ENCODE measurements around the gene MVD.
A peak's percentile ranks its signal among the peaks of the same experiment; 100 is the strongest.

The MVD gene, protein sequence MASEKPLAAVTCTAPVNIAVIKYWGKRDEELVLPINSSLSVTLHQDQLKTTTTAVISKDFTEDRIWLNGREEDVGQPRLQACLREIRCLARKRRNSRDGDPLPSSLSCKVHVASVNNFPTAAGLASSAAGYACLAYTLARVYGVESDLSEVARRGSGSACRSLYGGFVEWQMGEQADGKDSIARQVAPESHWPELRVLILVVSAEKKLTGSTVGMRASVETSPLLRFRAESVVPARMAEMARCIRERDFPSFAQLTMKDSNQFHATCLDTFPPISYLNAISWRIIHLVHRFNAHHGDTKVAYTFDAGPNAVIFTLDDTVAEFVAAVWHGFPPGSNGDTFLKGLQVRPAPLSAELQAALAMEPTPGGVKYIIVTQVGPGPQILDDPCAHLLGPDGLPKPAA

DNA sequence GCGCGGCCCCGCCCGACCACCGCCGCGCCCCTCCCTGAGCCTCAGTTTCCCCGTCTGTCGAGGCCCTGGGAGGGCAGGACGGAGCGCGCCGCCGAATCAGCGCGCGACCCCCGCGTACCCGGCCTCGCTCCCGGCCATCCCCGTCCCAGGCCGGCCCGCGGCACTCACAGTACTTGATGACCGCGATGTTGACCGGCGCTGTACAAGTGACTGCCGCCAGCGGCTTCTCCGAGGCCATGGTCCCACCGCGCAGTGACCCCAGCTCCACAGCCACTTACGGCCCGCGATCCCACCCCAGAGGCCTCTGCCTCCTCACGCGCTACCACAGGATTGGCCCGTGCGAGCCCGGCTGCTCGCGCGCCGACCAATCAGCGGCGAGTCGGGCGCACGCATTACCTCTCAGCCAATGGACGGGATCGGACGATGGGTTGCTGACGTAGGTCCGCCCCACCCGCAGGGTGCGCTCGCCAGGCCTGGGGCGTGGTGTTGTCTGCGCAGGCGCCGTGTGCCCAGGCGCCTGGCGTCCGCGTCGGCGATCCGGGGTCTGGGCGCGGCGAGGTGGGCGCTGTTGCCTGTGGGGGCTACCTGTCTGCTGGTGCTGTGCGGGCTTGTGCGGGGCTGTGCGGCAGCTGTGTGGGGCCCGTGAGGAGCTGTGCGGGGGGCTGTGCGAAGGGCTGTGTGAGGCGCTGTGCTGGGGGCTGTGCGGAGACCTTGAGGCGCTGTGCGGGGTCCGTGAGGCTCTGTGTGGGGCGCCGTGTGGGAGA lies at the start of gene MVD:
MVD (minus strand) TSS at position 249 of the 764 bp plus-strand sequence; CDS start at position 238, 11 bp downstream.
- DNase-seq: peak; percentile 95

DNA sequence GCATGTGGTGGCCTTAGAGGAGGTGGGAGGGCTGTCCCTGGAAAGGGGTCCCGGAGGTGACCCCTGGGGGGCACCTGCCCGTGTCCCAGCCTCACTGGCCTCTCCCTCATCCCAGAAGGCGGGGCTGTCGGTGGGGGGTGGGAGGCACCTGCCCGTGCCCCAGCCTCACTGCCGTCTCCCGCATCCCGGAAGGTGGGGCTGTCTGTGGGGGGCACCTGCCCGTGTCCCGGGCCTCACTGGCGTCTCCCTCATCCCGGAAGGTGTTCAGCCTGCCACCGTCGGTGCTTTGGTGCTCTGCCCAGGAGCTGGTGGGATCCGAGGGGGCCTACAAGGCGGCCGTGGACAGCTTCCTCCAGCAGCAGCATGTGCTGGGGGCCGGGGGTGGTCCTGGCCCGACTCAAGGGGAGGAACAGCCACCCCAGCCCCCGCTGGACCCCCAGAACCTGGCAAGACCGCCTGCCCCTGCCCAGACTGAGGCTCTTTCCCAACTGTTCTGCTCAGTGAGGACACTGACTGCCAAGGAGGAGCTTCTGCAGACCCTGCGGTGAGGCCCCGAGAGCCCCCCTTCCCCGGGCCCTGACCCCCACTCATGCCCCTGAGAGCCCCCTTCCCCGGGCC lies 49.6 kb upstream of the MVD start:
- no peak for DNase-seq

DNA sequence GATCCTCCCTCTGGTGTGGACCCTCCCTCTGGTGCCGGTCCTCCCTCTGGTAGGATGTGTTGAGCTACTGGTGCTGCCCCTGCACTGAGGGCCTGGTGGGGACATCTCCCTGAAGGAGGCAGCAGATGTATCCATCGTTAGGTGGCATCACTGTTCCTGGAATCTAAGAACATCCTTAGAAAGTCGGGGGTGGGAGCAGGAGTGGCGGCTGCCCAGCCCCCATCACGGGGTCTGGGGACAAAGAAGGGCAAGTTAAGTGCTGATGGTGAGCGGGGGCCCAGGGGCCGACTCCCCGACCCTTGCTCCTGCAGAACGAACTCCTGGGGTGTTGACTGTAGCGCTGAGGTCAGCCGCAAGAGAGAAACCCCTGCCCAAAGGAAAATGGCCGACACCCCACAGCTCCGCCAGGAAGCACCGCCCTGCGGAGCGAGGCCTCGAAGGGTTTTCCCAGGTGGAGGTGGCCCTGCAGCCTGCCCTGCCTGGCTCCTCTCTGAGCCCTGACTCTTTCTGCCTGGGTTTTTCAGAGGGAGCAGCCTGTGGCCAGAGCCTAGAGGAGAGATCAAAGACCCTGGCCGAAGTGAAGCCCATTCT lies 49.0 kb upstream of the MVD start:
- DNase-seq: no peak

DNA sequence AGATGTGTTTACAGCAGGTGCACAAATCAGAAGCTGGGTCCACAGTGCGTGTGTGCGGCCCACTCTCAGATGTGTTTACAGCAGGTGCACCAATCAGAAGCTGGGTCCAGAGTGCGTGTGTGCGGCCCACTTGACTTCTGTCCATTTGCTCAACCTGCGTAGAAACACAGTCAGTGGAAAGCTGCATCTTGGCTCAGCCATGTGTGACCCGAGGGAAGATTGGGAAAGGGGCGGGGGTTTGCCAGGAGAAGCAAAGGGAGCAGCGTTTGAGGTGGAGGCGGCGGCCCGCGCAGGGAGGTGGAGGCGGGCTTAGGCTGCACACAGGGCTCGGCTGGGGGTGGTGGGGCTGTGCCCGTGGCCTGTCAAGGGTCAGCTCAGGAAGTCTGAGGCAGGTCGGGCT lies 47.7 kb upstream of the MVD start:
- DNase-seq: no peak

DNA sequence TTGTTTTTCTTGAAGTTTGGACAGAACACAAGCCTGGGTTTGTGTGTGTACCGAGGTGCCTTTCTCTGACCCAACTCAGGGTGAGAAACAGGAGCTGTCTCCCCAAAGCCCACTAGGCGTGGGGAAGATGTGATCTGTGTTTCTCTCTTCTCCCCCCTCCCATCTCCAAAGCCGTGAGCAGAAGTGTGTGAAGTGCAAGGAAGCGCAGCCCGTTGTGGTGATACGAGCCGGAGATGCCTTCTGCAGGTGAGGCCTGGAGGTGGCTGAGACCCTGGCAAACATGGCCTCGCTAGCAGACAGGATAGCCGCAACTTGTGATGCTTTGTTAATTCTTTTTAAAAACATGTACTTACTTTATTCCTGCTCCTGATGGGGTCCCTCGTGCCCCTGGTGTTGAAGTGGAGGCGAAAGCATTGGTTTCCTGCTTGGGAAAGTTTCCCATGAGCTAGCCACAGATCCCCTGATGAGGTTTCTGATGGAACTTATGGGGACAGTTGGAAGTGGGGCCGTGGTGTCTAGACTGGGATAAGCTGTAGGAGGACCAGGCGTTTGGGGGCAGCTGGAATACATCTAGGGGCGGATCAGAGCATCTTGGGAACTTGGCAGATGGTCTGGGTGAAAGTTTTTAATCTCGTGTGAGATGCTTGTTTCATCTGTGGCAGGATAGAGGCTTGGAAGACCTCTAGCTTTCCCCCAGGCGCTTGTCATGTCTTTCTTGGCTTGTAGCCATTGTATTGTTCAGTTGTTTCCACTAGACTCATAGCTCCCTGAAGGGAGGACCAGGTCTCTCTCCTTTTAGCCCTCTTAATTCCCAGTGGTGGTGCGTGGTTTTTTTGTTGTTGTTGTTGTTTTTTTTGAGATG lies 44.3 kb upstream of the MVD start:
- no peak for DNase-seq

DNA sequence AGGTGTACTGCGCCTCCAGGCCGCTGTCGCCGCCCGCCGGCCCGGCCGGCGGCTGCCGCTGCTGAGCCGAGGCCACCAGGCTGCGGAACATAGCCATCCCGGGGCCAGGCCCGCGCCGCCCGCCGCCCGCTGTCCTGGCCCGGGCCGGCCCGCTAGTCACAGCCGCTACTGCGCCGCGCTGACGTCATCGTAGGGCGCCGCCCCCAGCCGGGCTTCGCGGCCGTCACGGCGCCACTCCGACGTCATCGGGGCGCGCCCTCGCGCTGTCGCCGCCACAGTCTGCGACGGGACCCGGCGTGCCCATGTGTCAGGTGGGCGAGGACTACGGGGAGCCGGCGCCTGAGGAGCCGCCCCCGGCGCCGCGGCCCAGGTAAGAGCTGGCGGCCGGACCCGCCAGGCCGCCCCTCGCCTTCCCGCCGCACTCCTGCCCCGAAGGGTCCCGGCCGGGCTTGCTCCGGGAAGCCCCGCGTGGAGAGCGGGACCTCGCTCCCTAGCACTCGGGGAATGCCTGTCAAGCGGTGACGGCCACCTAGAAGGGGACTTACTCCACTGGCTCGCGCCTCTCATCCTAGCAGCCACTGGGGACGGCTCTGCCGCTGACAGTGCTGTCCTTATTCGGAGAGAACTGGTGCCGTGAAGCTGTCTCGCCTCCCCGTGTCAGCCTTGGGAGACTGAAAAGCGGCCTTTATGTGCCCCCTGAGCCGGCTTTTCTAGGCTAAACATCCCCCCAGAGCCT lies 43.5 kb upstream of the MVD start, which contains the start of the genes CTU2 and RNF166:
CTU2 (plus strand) TSS at position 275 of the 736 bp plus-strand sequence; CDS start at position 303, 28 bp downstream.
RNF166 (minus strand) TSS at position 180 of the 736 bp plus-strand sequence; CDS start at position 97, 83 bp downstream.
- DNase-seq: peak; percentile 97

DNA sequence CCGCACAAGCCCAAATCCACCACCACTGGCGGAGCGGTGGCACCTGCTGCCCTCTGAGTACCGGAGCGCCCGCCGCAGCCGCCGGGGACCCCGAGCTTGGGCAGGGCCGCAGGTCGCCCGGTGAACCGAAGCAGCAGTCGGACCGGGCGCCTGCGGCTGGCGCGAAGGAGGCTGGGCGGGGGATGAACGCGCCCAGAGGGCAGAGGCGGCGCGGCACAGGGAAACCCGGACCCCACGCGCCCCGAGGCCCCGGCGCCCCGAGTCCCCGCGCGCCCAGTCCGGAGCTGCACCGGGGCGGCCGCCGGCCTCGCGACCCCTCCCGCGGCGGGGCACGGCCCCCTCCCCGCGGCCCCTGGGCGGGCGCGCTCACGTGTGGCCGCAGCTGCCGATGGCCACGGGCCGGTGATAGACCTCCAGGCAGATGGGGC lies 42.9 kb upstream of the MVD start:
- no peak for DNase-seq

DNA sequence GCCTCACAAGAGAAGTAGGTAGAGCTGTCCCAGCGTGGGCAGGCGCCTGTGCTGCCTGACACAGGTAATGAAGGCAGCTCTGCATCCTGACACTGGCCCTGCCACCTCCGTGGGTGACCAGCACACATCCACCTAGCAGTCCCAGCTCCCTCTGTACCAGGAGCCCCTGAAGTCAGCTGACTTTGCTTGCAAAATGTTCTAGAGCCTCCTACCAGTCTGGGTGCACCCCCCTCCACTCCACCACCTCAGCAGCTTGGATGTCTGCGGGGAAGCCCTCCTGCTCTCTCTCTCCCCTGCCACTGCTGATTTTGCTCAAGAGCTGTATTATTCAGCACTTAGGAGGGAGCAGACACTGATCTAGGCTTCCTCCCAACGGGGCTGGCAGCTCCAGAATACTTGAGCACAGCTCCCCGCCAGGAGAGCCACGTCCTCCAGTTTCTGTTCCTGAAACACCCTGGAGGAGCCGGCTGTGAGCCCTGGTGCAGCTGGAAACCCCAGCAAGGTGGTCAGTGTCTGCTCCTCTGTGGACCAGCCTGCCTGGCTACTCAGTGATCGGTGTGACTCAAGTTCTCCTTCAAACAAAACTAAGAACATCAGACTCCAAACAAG lies 42.3 kb upstream of the MVD start:
- DNase-seq: no peak

DNA sequence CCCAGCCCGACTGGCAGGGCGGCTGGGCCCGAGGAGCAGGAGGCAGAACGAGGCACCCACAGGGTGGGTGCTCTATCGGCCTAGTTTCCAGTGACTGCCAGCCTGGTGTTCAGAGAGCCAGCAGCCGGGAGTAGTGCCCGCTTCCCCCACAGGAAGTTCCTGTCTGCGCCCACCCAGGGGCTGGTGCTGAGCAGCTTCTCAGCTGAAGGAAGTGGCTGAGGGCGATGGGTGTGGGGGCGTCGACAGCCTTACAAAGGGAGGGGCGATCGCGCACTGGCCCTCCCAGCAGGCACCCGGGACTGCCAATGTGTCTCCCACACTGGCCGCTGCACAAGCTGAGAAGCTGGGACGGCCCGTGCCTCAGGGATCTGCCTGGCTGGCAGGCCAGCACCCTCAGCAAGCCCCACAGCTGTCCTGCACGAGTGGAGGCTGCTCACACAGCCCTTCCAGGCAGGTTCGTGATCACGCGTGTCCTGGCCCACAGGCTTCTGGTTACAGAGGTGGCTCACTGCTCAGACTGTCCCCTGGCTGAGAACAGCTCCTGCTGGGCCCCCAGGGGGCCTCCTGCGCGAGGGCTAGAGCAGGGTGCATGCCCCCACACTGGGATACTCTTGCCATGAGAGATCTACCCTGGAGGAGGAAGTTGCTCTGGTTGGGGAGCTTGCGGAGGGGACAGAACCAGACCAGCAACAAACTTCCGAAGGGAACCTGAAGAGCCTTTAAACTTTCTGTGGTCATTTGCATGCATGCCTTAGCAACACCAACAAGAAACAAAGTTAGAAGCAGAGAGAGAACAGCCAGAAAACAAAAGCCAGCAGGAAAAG lies 40.8 kb upstream of the MVD start:
- peak; percentile 73 for DNase-seq

DNA sequence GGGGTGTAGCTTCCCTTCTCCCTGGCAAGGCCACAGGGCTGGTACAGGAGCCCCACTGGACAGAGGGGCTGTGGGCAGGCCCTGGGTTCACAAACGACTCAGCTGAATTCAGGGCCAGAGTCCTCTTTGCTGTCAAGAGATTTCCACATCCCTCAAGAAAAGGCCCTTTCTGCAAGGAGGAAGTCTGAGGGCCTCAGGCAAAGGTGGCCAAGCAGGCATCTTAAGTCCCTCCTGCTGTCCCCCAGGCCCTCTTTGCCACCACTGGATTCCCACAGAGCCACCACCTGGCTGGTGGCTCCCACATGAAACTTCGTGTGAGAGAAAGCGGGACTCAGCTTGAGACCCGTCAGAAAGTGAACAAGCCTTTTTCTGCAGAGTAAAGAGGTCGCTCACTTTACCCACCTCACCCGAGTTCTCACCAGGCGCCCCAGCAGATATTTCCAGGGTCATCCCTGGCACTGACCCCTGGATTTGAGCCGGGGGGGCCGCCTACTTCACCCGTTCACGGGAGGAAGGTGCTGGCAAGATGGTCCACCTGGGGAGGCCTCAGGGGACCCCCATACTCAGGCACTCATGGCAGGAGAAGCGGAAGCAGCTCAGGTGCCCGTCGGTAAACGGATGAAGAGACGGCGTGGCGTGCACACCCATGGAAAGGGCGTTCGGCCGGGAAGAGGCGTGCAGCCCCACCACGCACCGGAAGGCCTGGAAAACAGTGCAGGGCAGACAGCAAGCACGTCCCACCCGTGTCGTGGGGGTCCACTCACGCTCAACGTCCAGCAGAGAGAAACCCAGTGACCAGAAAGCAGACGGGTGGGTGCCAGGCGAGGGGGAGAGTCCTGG lies 39.7 kb upstream of the MVD start:
- no peak for DNase-seq

DNA sequence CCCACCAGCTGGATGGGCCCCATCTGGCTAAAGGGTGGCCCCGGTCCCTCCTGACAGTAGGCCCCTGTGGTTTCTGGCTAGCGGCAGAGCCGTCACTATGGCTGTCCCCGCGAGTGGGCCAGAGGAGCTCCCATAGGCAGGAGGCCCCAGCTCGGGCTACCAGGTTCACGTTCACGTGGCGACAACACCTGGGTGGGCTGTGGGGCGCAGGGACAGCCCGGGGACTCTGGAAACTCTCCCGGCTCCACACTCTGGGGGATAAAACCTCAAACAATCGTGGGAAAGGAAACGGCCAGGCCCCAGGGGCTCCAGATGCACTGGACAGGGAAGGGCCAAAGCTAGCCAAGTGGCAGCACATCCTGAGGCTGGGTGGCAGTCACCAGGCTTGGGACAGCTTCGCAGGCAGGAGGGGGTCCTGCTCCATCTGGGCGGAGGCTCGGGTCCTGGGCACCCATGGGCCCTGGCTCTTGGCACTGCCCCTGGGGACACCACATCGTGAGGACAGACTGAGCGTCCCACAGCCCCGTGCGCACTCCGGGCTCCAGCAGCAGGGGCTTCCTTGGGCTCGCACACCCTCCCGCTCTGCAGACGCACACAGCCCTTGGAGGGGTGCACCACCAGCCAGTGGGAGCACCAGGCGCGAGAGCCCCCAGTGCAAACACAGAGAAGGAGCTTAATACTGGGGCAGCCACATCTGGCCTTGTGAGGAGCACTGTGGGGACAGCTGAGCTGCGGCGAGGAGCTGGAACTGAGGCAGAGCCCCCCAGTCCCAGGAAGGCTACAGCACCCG lies 38.9 kb upstream of the MVD start:
- DNase-seq: no peak

DNA sequence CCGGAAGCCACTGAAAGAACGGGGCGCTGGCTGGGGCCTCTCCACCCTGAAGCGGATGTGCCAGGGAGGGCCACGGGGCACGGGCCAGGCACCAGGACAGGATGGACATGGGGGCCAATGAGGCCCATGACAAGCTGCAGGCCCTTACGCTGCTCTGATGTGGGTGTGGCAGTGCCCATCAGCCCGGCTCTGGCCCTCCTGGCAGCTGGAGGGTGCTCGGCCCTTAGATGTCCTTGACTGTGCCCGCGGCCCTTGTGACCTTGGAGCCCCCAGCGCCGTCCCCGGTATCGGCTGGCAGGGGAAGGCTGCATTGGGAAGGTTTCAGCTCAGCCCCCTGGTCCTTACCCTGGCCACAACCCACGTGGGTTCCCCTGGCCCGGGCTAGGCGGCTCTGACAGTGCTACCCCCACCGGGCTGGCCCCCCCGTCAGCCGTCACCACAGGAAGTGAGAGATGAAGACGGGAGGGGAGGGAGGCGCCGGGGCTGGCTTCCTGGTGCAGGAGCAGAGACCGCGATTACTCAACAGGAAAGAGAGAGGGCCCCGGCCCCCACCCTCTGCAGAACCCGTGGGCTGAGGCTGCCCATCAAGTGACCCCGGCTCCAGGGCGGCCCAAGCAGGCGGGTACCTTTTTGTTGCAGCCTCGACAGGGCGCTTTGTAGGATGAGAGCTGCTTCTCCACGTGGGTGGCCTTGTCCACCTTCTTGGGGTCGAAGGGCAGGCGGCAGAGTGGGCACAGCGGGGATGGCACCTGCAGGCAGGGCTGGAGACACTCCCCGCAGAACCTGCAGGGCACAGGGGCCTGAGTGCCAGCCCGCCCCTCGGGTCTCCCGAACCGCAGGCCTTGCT lies 38.0 kb upstream of the MVD start:
- DNase-seq: peak; percentile 97

DNA sequence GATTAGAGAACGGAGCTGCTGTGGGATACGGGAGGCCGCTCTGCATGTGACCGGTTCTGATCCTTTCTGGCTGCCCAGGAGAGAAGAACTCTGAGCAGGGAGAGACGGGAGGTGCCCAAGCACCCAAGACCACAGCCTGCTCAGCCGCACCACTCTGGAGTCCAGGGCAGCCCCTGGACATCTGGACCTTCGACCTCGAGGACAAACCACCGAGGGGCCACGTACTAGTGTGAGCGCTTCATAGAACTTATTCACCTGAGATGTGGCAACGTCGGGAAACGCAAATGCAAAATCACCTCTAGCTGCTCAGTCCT lies 37.4 kb upstream of the MVD start:
- no peak for DNase-seq

DNA sequence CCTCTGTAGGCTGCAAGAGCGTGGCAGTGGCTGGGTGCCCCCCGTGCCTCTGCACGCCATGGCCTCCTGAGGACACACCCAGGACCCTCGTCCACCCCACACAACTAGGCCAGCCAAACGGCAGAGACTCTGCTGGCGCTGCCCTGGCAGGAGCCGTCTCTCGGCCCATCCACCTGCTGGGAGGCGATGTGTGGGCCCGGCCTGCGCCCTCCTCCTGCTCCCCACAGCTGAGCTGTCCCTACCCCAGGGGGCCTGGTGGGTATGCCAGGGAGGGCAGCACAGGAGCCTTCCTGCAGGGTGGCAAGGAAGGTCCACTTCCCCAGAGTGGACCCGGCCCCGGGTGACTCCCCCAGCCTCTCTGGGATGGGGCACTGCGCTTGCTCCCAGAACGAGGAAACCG lies 36.3 kb upstream of the MVD start:
- DNase-seq: no peak

DNA sequence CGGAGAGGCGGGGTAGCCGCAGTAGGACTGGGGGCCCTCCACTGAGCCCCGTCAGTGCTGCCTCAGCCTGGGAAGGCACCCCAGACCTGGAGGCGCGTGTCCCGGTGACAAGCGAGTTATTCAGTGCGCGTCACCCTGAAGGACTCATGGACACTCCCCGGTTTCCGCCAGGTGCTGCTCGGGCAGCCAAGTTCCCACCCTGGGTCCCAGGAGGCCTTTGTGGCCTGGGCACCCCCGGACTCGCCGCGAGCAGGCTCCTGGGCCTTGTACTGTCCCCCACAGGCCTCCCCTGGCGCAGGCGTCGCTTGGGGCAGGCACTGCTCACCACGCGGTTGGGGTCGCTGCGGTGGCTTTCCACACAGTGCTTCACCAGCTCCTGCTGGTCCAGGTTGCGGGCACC lies 35.8 kb upstream of the MVD start:
- DNase-seq: no peak

DNA sequence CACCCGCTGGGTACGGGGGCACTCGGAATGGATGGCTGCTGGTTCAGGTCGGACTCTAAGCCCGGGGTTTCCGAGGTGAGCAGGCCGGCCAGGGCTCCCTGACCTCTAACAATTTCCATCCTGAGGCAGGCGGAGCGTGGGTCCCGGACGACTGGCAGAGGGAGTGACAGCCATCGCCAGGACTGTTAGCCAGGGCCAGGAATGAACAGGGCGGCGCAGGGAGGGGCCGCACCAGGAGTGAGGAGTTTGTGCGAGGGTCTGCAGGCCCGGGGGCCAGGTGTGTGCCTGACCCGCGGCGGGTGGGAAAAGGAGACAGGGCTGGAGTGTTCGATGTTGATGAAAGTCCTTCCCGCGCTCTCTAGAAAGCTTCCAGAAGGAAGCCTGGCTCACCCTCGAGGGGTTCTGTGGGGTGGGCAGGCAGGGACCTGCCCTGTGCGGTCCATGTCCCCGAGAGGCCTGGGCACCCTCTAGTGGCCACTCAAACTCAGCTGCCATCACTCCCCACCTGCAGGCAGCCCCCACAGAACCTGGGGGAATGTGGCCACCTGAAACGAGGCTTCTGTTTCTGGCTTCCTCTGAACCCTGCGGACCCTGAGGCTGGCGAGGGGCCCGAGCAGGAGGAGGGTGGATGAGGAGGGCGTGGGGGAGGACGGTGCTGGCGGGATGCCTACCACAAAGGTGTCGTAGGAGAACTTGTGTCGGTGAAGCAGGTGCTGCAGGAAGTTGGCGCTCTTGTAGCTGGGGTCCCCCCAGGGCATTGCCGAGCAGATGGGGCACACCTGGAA lies 35.1 kb upstream of the MVD start:
- DNase-seq: peak; percentile 46
